GM10266 (cell line): ENCODE data around the gene SOX8.

Source experiments
- DNase-seq: peaks from one replicate; pipeline ENCODE4 v3.0.0; 2012; ENCODE audit errors: extremely low spot score
- CTCF ChIP-seq: IDR thresholded peaks from 2 replicates; pipeline ENCODE4 v1.5.1; 2012; ENCODE audit warnings: mild to moderate bottlenecking, low read depth; ENCODE audit not compliant: control insufficient read depth, insufficient read depth; ENCODE audit errors: missing control alignments

Gene SOX8

GRCh38 chr16:938136-938535, 43.4 kb upstream of the SOX8 start:
- DNase-seq, result no peak
- no peak for TF ChIP-seq CTCF

DNA sequence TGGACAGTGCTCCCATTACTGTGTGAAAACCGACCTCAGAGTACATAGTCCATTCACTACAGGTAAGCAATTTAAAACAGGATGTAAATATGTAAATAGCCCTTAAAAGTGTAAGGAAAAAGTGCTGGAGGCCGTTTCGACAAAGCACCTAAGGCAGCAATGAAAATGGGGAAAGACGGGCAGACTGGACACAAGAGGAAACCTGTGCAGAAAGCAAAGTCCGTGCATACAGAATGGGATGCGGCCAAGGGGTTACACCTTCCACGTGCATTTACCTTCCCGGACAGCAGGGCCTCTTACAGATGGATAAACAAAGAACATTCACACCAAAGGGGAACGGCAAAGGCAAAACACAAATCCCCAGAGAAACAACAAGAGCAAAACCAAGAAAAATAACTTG, 42.8 kb upstream of the SOX8 start:
- no peak for TF ChIP-seq CTCF
- DNase-seq, result no peak

DNA sequence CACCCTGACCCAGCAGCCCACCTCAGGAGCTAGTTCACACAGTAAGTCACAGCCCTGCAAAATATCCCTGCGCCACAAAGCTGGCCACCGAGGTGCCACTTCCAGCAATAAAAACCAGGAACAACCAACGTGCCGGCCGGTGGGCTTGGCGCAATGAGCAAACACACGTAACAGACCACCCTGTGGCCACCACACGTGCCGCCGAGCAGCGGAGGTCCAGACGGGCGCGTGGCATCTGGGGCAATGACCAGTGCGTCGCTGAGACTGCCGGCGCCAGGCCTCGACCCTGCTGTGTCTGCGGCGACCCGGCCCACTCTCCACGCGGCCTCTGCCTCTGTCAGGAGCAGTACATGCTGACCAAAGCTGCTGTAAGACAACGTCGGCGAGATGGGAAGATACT, 42.3 kb upstream of the SOX8 start:
- TF ChIP-seq CTCF, result no peak
- DNase-seq, result no peak

DNA sequence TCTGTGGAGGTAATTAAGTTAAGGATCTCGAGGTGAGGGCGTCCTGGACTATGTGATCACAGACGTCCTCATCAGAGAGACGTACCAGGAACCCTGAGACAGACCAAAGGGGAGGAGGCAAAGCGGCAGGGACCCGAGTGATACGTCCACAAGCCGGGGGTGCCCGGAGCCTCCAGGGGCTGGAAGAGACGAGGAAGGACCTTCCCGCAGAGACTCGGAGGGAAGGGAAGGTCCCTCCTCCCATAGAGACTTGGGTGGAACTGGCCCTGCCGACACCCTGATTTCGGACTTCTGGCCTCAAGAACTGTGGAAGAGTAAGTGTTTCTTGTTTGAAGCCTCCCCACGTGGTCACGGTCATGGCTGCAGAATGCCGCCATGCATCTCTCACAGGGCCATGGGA, 41.6 kb upstream of the SOX8 start:
- no peak for TF ChIP-seq CTCF
- no peak for DNase-seq

GRCh38 chr16:942436-943060, 39.0 kb upstream of the SOX8 start:
- DNase-seq, result no peak
- no peak for TF ChIP-seq CTCF

- TF ChIP-seq CTCF, result no peak
- DNase-seq, result no peak
Measured at GRCh38 chr16:943971-944370, 37.6 kb upstream of the SOX8 start.

GRCh38 chr16:945271-946047, 36.1 kb upstream of the SOX8 start:
- DNase-seq, result no peak
- no peak for TF ChIP-seq CTCF
